Endodermal cell (in vitro differentiated cells): ENCODE data around the gene KDM8. TPM values are rescaled to one million over a fixed set of nuclear protein-coding genes. Genes with fewer than 3 reads are reported as not detected.

ENCODE experiments used
- DNase-seq: peaks from one replicate; pipeline ENCODE4 v3.0.0-alpha.2; 2017
- H3K27ac ChIP-seq: 2 replicates; pipeline ENCODE4 v1.5.1; 2013; ENCODE audit warnings: mild to moderate bottlenecking, low read depth, low read length, moderate library complexity
- H3K27me3 ChIP-seq: 2 replicates; pipeline ENCODE4 v1.6.1; 2013; ENCODE audit warnings: mild to moderate bottlenecking, low read length, moderate library complexity; ENCODE audit not compliant: insufficient read depth, control insufficient read depth, poor library complexity, severe bottlenecking
- H3K36me3 ChIP-seq: 2 replicates; pipeline ENCODE4 v1.7.0; 2013; ENCODE audit warnings: mild to moderate bottlenecking, low read length, moderate library complexity; ENCODE audit not compliant: control insufficient read depth, insufficient read depth
- H3K4me1 ChIP-seq: one replicate; pipeline ENCODE4 v1.7.0; 2013; ENCODE audit warnings: low read length; ENCODE audit not compliant: control insufficient read depth, insufficient read depth
- H3K4me3 ChIP-seq: 2 replicates; pipeline ENCODE4 v1.5.1; 2013; ENCODE audit warnings: mild to moderate bottlenecking, low read length, moderate library complexity
- H3K9ac ChIP-seq: 2 replicates; pipeline ENCODE4 v1.6.1; 2013; ENCODE audit warnings: mild to moderate bottlenecking, low read length, moderate library complexity; ENCODE audit not compliant: poor library complexity, severe bottlenecking; ENCODE audit errors: extremely low read depth
- H3K9me3 ChIP-seq: 2 replicates; pipeline ENCODE4 v1.6.1; 2013; ENCODE audit warnings: mild to moderate bottlenecking, low read length, moderate library complexity; ENCODE audit not compliant: control insufficient read depth
- H3K27ac Mint-ChIP-seq: 2 replicates; pipeline ENCODE4 v1.8.0; 2020; ENCODE audit warnings: mixed read lengths
- H3K27me3 Mint-ChIP-seq: 2 replicates; pipeline ENCODE4 v1.8.0; 2021; ENCODE audit warnings: mild to moderate bottlenecking, mixed read lengths; ENCODE audit not compliant: insufficient read depth
- H3K36me3 Mint-ChIP-seq: 2 replicates; pipeline ENCODE4 v1.8.0; 2020; ENCODE audit warnings: low read depth, mixed read lengths
- H3K4me1 Mint-ChIP-seq: 2 replicates; pipeline ENCODE4 v1.8.0; 2020; ENCODE audit warnings: mixed read lengths
- H3K4me3 Mint-ChIP-seq: 2 replicates; pipeline ENCODE4 v1.8.0; 2020; ENCODE audit warnings: mild to moderate bottlenecking, moderate library complexity, mixed read lengths
- H3K9me3 Mint-ChIP-seq: 2 replicates; pipeline ENCODE4 v1.8.0; 2020; ENCODE audit warnings: mild to moderate bottlenecking, mixed read lengths
- WGBS, 2 experiments: methylation state at CpG; one replicate each; pipeline versions ENCODE4 v1.1.5 to v1.1.7; 2013; ENCODE audit warnings: missing lambda C conversion rate in 2 of 2, mixed read lengths in 1 of 2; ENCODE audit not compliant: insufficient coverage in 1 of 2, insufficient read length in 1 of 2; 5-methylcytosine and 5-hydroxymethylcytosine counted together
- total RNA-seq, 2 donors: library from RNA; stranded (reverse); fragmentation: NEBNext Ultra II Directional in 1 of 2; extraction: Animal tissue kit (Norgen Biotek cat#: 25700) in 1 of 2; gene quantifications; 2 replicates in 1 of 2; 3 replicates in 1 of 2; pipeline ENCODE4 v1.2.1, GENCODE V29; 2021
- TF ChIP-seq, protein P1 (sequence below): fragments of 200-600 bp; sonication (generic); conservative IDR thresholded peaks from 2 replicates; pipeline ENCODE4 v1.5.0; 2021; ENCODE audit warnings: antibody characterized with exemption, mild to moderate bottlenecking

KDM8 gene
- total RNA-seq, 2 donors from 2014 or later: 11.0 to 12.1 TPM

DNA sequence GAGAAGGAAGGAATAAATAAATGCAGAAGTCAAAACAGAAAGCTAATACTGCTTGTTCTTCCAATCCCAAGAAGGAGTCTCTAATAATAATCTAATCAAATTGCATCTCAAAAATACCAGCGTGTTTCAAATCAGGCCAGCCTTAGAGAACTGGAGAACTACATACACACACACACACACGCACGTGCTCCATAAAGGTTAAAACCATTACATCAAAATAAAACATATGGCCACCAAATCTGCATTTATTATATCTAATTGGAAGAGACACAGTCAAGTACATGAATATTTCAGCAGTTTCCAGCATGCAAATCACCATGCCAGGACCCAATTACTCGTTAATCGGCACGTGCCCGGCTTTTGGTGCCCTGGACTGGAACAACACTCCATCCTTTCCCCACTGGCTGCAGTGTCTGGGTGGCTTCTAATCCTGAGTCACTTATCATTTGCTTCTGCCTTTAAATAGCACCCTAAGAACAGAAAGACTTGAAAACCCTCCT, 20.4 kb upstream of the KDM8 start:
- H3K36me3 Mint-ChIP-seq: no peaks in the 10 kb centered on the region
- no peaks in the 10 kb centered on the region for H3K4me1 Mint-ChIP-seq
- H3K27ac Mint-ChIP-seq: no peak overlapping the region
- no peaks in the 10 kb centered on the region for H3K27me3 Mint-ChIP-seq
- no peaks in the 10 kb centered on the region for H3K9me3 ChIP-seq
- no peak overlapping the region for H3K9ac ChIP-seq
- H3K4me1 ChIP-seq: no peaks in the 10 kb centered on the region
- no peak overlapping the region for H3K4me3 Mint-ChIP-seq
- H3K27me3 ChIP-seq: no peaks in the 10 kb centered on the region
- H3K4me3 ChIP-seq: no peak overlapping the region
- DNase-seq: no peak
- H3K9me3 Mint-ChIP-seq: no peaks in the 10 kb centered on the region
- WGBS, 2 experiments: 83 to 97% methylated on average over 7 of the region's 7 CpGs
- H3K36me3 ChIP-seq: no peaks in the 10 kb centered on the region
- TF ChIP-seq, protein P1, sequence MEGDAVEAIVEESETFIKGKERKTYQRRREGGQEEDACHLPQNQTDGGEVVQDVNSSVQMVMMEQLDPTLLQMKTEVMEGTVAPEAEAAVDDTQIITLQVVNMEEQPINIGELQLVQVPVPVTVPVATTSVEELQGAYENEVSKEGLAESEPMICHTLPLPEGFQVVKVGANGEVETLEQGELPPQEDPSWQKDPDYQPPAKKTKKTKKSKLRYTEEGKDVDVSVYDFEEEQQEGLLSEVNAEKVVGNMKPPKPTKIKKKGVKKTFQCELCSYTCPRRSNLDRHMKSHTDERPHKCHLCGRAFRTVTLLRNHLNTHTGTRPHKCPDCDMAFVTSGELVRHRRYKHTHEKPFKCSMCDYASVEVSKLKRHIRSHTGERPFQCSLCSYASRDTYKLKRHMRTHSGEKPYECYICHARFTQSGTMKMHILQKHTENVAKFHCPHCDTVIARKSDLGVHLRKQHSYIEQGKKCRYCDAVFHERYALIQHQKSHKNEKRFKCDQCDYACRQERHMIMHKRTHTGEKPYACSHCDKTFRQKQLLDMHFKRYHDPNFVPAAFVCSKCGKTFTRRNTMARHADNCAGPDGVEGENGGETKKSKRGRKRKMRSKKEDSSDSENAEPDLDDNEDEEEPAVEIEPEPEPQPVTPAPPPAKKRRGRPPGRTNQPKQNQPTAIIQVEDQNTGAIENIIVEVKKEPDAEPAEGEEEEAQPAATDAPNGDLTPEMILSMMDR: no peak
- H3K27ac ChIP-seq: no peak overlapping the region

DNA sequence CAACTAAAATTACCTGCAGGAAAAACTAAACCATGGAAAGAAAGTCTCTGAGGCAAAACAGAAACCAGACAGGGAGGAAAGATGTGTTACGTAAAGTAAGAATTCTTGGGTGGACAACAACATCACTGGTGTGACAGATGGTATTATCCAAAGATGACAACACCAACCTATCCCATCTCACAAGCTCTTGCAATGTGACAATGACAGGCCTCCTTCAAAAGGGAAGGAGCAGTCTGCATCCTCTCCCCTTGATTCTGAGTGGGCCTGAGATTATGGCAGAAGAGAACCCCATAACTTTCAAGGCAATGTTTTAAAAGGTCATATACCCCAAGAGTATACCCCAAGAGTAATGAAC, 17.6 kb upstream of the KDM8 start:
- H3K27me3 Mint-ChIP-seq: no peaks in the 10 kb centered on the region
- Histone ChIP-seq H3K4me1 (no peaks in the 10 kb centered on the region), H3K4me3 (no peak overlapping the region), H3K27ac (no peak overlapping the region), H3K27me3 (no peaks in the 10 kb centered on the region), H3K36me3 (no peaks in the 10 kb centered on the region), H3K9ac (no peak overlapping the region), H3K9me3 (no peaks in the 10 kb centered on the region)
- 92% methylated on average over 1 of the region's 1 CpG; no CpG with 5 or more reads in 1 of the 2 experiments for WGBS, 2 experiments
- H3K4me3 Mint-ChIP-seq: no peak overlapping the region
- H3K36me3 Mint-ChIP-seq: no peaks in the 10 kb centered on the region
- no peak for DNase-seq
- TF ChIP-seq, protein P1: no peak
- no peaks in the 10 kb centered on the region for H3K9me3 Mint-ChIP-seq
- peaks cover 7% of the 10 kb centered on the region for H3K4me1 Mint-ChIP-seq
- no peak overlapping the region for H3K27ac Mint-ChIP-seq

DNA sequence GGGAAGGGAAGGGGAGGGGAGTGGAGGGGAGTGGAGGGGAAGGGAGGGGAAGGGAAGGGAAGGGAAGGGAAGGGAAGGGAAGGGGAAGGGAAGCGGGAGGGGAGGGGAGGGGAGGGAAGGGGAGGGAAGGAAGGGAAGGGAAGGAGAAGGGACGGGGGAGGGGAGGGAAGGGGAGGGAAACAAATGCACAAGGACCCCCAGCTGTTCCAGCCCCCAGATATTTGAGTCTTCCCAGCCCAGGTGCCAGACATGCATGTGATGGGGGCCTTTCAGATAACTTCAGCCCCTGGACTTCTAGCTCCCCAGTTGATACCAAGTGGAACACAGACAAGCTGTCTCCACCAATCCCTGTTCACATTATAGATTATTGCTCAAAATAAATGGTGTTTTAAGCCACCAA, 14.7 kb upstream of the KDM8 start:
- H3K4me3 ChIP-seq: no peak overlapping the region
- Mint-ChIP-seq H3K4me3 (no peak overlapping the region), H3K9me3 (no peaks in the 10 kb centered on the region), H3K27me3 (no peaks in the 10 kb centered on the region), H3K27ac (no peak overlapping the region), H3K36me3 (no peaks in the 10 kb centered on the region), H3K4me1 (peaks cover 11% of the 10 kb centered on the region)
- DNase-seq: no peak
- no peaks in the 10 kb centered on the region for H3K9me3 ChIP-seq
- H3K27me3 ChIP-seq: no peaks in the 10 kb centered on the region
- H3K36me3 ChIP-seq: no peaks in the 10 kb centered on the region
- no peak overlapping the region for H3K27ac ChIP-seq
- TF ChIP-seq, protein P1: no peak
- H3K9ac ChIP-seq: no peak overlapping the region
- no CpG with 5 or more reads among the region's 2 CpGs for WGBS, 2 experiments
- H3K4me1 ChIP-seq: no peaks in the 10 kb centered on the region
